ENCODE data around the gene MYCBPAP.

Gene MYCBPAP

GRCh38 chr17:50572541-50572940 lies 64.3 kb downstream of the MYCBPAP start:
- no peak for DNase-seq (ENCODE audit: low read depth, low spot score)
- Histone ChIP-seq H3K9me3 (ENCODE audit: control insufficient read depth, insufficient read depth, low read length) (no peaks in the 10 kb centered on the region), H3K4me3 (ENCODE audit: low read length) (no peak overlapping the region), H3K4me1 (ENCODE audit: control insufficient read depth, insufficient read depth, low read length) (0 out of 2 replicates have a peak, but pooled peaks cover 2% of the 10 kb centered on the region), H3K36me3 (ENCODE audit: control insufficient read depth, insufficient read depth, low read length) (no peaks in the 10 kb centered on the region; the same call in 1 of the 2 replicates), H3K27ac (ENCODE audit: low read length) (no peak overlapping the region), H3K27me3 (ENCODE audit: control insufficient read depth, insufficient read depth, low read length) (no peaks in the 10 kb centered on the region)
- WGBS (ENCODE audit: insufficient coverage, insufficient read length): no CpG with 5 or more reads among the region's 20 CpGs

GRCh38 chr17:50573866-50574611 lies 65.8 kb downstream of the MYCBPAP start:
- Histone ChIP-seq H3K4me3 (ENCODE audit: low read length) (no peak overlapping the region), H3K27ac (ENCODE audit: low read length) (no peak overlapping the region), H3K36me3 (ENCODE audit: control insufficient read depth, insufficient read depth, low read length) (no peaks in the 10 kb centered on the region; the same call in 1 of the 2 replicates), H3K27me3 (ENCODE audit: control insufficient read depth, insufficient read depth, low read length) (no peaks in the 10 kb centered on the region), H3K4me1 (ENCODE audit: control insufficient read depth, insufficient read depth, low read length) (0 out of 2 replicates have a peak, but pooled peaks cover 2% of the 10 kb centered on the region), H3K9me3 (ENCODE audit: control insufficient read depth, insufficient read depth, low read length) (no peaks in the 10 kb centered on the region)
- DNase-seq (ENCODE audit: low read depth, low spot score): no peak
- no CpG with 5 or more reads among the region's 12 CpGs for WGBS (ENCODE audit: insufficient coverage, insufficient read length)

- Histone ChIP-seq H3K27ac (ENCODE audit: low read length) (no peak overlapping the region), H3K9me3 (ENCODE audit: control insufficient read depth, insufficient read depth, low read length) (no peaks in the 10 kb centered on the region), H3K4me1 (ENCODE audit: control insufficient read depth, insufficient read depth, low read length) (no peaks in the 10 kb centered on the region), H3K36me3 (ENCODE audit: control insufficient read depth, insufficient read depth, low read length) (no peaks in the 10 kb centered on the region; the same call in 1 of the 2 replicates), H3K27me3 (ENCODE audit: control insufficient read depth, insufficient read depth, low read length) (no peaks in the 10 kb centered on the region), H3K4me3 (ENCODE audit: low read length) (no peak overlapping the region)
- no CpG with 5 or more reads among the region's 33 CpGs for WGBS (ENCODE audit: insufficient coverage, insufficient read length)
- DNase-seq (ENCODE audit: low read depth, low spot score): no peak
These were observed 67.5 kb downstream of the MYCBPAP start for GRCh38 chr17:50575581-50576210.

- WGBS (ENCODE audit: insufficient coverage, insufficient read length): no CpG with 5 or more reads among the region's 13 CpGs
- Histone ChIP-seq H3K27ac (ENCODE audit: low read length) (no peak overlapping the region), H3K4me3 (ENCODE audit: low read length) (no peak overlapping the region), H3K36me3 (ENCODE audit: control insufficient read depth, insufficient read depth, low read length) (no peaks in the 10 kb centered on the region; the same call in 1 of the 2 replicates), H3K9me3 (ENCODE audit: control insufficient read depth, insufficient read depth, low read length) (no peaks in the 10 kb centered on the region), H3K27me3 (ENCODE audit: control insufficient read depth, insufficient read depth, low read length) (no peaks in the 10 kb centered on the region), H3K4me1 (ENCODE audit: control insufficient read depth, insufficient read depth, low read length) (no peaks in the 10 kb centered on the region)
- no peak for DNase-seq (ENCODE audit: low read depth, low spot score)
These were observed 68.6 kb downstream of the MYCBPAP start for GRCh38 chr17:50576864-50577263.

- Histone ChIP-seq H3K4me1 (ENCODE audit: control insufficient read depth, insufficient read depth, low read length) (no peaks in the 10 kb centered on the region), H3K4me3 (ENCODE audit: low read length) (no peak overlapping the region), H3K27ac (ENCODE audit: low read length) (no peak overlapping the region), H3K27me3 (ENCODE audit: control insufficient read depth, insufficient read depth, low read length) (no peaks in the 10 kb centered on the region), H3K9me3 (ENCODE audit: control insufficient read depth, insufficient read depth, low read length) (no peaks in the 10 kb centered on the region), H3K36me3 (ENCODE audit: control insufficient read depth, insufficient read depth, low read length) (no peaks in the 10 kb centered on the region; the same call in 1 of the 2 replicates)
- no peak for DNase-seq (ENCODE audit: low read depth, low spot score)
- WGBS (ENCODE audit: insufficient coverage, insufficient read length): no CpG with 5 or more reads among the region's 13 CpGs
These were observed 69.3 kb downstream of the MYCBPAP start for GRCh38 chr17:50577451-50577954.

GRCh38 chr17:50578173-50578572 lies 69.9 kb downstream of the MYCBPAP start:
- H3K36me3 ChIP-seq (ENCODE audit: control insufficient read depth, insufficient read depth, low read length): no peaks in the 10 kb centered on the region; the same call in 1 of the 2 replicates
- no peaks in the 10 kb centered on the region for H3K4me1 ChIP-seq (ENCODE audit: control insufficient read depth, insufficient read depth, low read length)
- DNase-seq (ENCODE audit: low read depth, low spot score): no peak
- H3K27me3 ChIP-seq (ENCODE audit: control insufficient read depth, insufficient read depth, low read length): no peaks in the 10 kb centered on the region
- no CpG with 5 or more reads among the region's 16 CpGs for WGBS (ENCODE audit: insufficient coverage, insufficient read length)
- H3K4me3 ChIP-seq (ENCODE audit: low read length): no peak overlapping the region
- no peak overlapping the region for H3K27ac ChIP-seq (ENCODE audit: low read length)
- no peaks in the 10 kb centered on the region for H3K9me3 ChIP-seq (ENCODE audit: control insufficient read depth, insufficient read depth, low read length)

- no peaks in the 10 kb centered on the region for H3K9me3 ChIP-seq (ENCODE audit: control insufficient read depth, insufficient read depth, low read length)
- no peak overlapping the region for H3K27ac ChIP-seq (ENCODE audit: low read length)
- no peaks in the 10 kb centered on the region for H3K27me3 ChIP-seq (ENCODE audit: control insufficient read depth, insufficient read depth, low read length)
- no peak overlapping the region for H3K4me3 ChIP-seq (ENCODE audit: low read length)
- DNase-seq (ENCODE audit: low read depth, low spot score): no peak
- no peaks in the 10 kb centered on the region for H3K4me1 ChIP-seq (ENCODE audit: control insufficient read depth, insufficient read depth, low read length)
- H3K36me3 ChIP-seq (ENCODE audit: control insufficient read depth, insufficient read depth, low read length): no peaks in the 10 kb centered on the region; the same call in 1 of the 2 replicates
- no CpG with 5 or more reads among the region's 7 CpGs for whole genome bisulfite sequencing (ENCODE audit: insufficient coverage, insufficient read length)
These were observed 71.2 kb downstream of the MYCBPAP start for GRCh38 chr17:50579399-50579798.

GRCh38 chr17:50580646-50581045 lies 72.4 kb downstream of the MYCBPAP start:
- no peak for DNase-seq (ENCODE audit: low read depth, low spot score)
- no peaks in the 10 kb centered on the region; the same call in 1 of the 2 replicates for H3K36me3 ChIP-seq (ENCODE audit: control insufficient read depth, insufficient read depth, low read length)
- H3K4me1 ChIP-seq (ENCODE audit: control insufficient read depth, insufficient read depth, low read length): no peaks in the 10 kb centered on the region
- no peak overlapping the region for H3K4me3 ChIP-seq (ENCODE audit: low read length)
- no peaks in the 10 kb centered on the region for H3K27me3 ChIP-seq (ENCODE audit: control insufficient read depth, insufficient read depth, low read length)
- no CpG with 5 or more reads among the region's 9 CpGs for WGBS (ENCODE audit: insufficient coverage, insufficient read length)
- no peak overlapping the region for H3K27ac ChIP-seq (ENCODE audit: low read length)
- H3K9me3 ChIP-seq (ENCODE audit: control insufficient read depth, insufficient read depth, low read length): no peaks in the 10 kb centered on the region
